Measurements from ENCODE around the gene HDAC4. TPM values are rescaled to one million over a fixed set of nuclear protein-coding genes. Genes with fewer than 3 reads are reported as not detected.

HDAC4 gene
- polyA plus RNA-seq, 1 experiment: 8.9 TPM

DNA sequence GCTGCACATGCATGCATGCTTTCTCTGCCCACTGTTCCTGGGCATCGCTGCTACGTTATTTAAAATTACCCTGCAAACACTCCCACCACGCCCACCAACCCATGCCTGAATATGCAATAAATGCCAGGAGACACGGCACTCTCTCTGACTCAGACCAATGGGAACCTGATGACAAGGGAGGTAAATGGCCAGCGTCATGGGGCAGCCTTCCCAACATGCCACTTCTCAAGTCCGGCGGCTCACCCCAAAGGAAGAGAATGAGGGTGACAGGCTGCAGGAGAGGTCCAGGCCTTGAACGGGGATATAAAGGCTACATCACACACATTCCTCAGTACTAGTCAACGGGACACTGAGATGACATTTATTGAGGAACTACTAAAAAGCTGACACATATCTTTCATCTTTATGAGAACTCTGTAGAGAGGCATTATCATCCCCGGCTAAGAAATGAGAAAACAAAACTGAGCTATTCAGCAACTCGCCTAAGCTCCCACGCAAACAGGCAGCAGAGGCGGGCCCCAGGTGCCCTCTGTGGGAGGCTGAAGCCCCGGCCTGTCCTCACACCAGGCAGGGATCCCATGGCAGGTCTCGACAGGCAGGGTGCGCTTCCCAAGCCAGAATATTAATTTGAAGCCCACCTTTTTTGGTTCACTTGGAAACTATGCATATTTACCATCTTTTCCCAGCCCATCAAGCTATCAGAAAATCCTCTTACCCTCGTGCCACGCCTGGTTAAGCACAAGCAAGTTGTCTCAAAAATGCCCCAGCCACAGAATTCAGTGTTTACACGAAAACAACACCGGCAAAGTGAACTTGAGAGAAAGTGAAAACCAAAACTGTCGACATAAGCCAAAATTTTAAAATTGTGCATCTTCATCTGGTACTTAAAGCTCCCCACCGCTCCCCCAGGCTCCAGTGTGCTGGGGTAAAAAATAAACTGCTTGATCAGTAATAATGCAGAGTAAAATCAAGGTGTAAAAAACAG lies 166.3 kb downstream of the HDAC4 start:
- Histone ChIP-seq H3K9me3 (ENCODE audit: control insufficient read depth, insufficient read depth, low read length) (peaks cover 6% of the 10 kb centered on the region; the same call in 1 of the 2 replicates), H3K4me3 (ENCODE audit: low read depth, low read length) (no peak overlapping the region), H3K27me3 (ENCODE audit: control insufficient read depth, insufficient read depth, low read length) (no peaks in the 10 kb centered on the region), H3K27ac (ENCODE audit: low read depth, low read length) (no peak overlapping the region)
- DNase-seq (ENCODE audit: low read depth, low spot score): no peak
- POLR2A ChIA-PET: no interaction called here
- CTCF ChIA-PET: no interaction called here
- TF ChIP-seq, protein P1, sequence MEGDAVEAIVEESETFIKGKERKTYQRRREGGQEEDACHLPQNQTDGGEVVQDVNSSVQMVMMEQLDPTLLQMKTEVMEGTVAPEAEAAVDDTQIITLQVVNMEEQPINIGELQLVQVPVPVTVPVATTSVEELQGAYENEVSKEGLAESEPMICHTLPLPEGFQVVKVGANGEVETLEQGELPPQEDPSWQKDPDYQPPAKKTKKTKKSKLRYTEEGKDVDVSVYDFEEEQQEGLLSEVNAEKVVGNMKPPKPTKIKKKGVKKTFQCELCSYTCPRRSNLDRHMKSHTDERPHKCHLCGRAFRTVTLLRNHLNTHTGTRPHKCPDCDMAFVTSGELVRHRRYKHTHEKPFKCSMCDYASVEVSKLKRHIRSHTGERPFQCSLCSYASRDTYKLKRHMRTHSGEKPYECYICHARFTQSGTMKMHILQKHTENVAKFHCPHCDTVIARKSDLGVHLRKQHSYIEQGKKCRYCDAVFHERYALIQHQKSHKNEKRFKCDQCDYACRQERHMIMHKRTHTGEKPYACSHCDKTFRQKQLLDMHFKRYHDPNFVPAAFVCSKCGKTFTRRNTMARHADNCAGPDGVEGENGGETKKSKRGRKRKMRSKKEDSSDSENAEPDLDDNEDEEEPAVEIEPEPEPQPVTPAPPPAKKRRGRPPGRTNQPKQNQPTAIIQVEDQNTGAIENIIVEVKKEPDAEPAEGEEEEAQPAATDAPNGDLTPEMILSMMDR (IDR thresholded peaks at IDR 0.05; ENCODE audit: low read depth, low read length): no peak

DNA sequence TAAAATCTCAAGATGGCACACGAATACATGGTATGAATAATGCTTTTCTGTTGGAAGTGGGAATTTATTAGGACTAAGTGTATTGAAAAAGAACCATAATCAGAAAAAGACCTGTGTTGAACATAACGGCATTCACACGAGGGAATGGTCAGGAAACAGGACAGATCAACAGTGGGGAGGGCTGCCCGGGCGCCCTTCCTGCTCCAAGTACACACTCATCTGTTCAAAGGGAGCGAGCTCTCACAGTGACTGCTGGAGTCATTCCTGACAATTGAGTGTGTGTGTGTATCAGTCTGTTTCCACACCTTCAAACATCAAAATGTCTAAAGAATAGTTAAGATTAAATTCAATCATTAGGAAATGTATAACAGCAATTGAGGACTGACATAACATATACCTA lies 167.2 kb downstream of the HDAC4 start:
- no peak for DNase-seq (ENCODE audit: low read depth, low spot score)
- Histone ChIP-seq H3K4me3 (ENCODE audit: low read depth, low read length) (no peak overlapping the region), H3K27ac (ENCODE audit: low read depth, low read length) (no peak overlapping the region), H3K9me3 (ENCODE audit: control insufficient read depth, insufficient read depth, low read length) (peaks cover 6% of the 10 kb centered on the region; the same call in 1 of the 2 replicates), H3K27me3 (ENCODE audit: control insufficient read depth, insufficient read depth, low read length) (no peaks in the 10 kb centered on the region)
- CTCF ChIA-PET: no interaction called here
- TF ChIP-seq, protein P1 (IDR thresholded peaks at IDR 0.05; ENCODE audit: low read depth, low read length): no peak
- POLR2A ChIA-PET: no interaction called here

DNA sequence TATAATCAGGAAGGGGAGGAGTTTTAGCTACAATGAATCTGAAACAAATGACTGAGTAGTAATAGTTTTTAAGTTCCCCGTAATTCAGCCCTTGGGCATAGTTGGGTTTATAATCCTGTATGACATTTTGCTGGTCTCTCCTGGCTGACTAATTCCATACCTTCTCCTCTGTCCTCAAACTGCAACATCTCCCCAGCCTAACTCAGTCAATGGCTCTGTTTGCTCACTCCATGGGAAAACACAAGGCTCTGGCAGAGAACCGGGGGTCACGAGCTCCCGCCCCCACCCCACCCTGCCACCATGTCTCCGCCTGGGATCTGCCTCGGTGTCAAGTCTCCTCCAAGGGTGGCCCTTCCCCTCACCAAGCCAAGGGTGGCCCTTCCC lies 168.6 kb downstream of the HDAC4 start:
- no peak overlapping the region for H3K4me3 ChIP-seq (ENCODE audit: low read depth, low read length)
- H3K27ac ChIP-seq (ENCODE audit: low read depth, low read length): no peak overlapping the region
- H3K27me3 ChIP-seq (ENCODE audit: control insufficient read depth, insufficient read depth, low read length): no peaks in the 10 kb centered on the region
- POLR2A ChIA-PET: no interaction called here
- TF ChIP-seq, protein P1 (IDR thresholded peaks at IDR 0.05; ENCODE audit: low read depth, low read length): no peak
- no peak for DNase-seq (ENCODE audit: low read depth, low spot score)
- CTCF ChIA-PET: no interaction called here
- H3K9me3 ChIP-seq (ENCODE audit: control insufficient read depth, insufficient read depth, low read length): peaks cover 6% of the 10 kb centered on the region; the same call in 1 of the 2 replicates

DNA sequence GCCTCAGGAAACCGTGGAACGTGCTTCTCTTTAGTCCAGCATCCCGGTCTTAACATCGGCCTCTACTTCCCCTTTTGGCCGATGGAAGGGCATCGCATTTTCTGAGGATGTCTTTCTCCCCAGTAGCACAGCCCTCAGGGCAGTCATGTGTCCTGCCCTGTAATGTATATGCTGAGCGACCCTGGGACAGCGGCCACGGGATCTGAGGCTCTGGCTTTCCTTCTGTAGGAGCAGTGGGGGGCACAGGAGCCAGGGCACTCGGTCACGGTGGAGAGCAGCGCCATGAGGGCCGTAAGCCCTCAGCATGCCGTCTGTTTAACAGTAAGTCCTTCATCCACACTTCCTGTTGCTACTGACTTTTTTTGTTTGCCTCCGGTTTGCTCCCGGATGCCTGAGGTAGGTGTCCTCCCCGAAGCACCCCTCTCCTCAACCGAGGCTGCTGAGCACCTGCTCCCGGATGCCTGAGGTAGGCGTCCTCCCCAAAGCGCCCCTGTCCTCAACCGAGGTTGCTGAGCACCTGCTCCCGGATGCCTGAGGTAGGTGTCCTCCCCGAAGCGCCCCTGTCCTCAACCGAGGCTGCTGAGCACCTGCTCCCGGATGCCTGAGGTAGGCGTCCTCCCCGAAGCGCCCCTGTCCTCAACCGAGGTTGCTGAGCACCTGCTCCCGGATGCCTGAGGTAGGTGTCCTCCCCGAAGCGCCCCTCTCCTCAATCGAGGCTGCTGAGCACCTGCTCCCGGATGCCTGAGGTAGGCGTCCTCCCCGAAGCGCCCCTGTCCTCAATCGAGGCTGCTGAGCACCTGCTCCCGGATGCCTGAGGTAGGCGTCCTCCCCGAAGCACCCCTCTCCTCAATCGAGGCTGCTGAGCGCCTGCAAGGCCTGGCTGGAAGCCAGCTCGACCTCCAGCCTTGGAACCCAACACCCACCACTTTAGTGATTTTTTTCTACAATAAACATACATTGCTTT lies 169.3 kb downstream of the HDAC4 start:
- no peak overlapping the region for H3K4me3 ChIP-seq (ENCODE audit: low read depth, low read length)
- TF ChIP-seq, protein P1 (IDR thresholded peaks at IDR 0.05; ENCODE audit: low read depth, low read length): no peak
- no peak for DNase-seq (ENCODE audit: low read depth, low spot score)
- no peaks in the 10 kb centered on the region for H3K27me3 ChIP-seq (ENCODE audit: control insufficient read depth, insufficient read depth, low read length)
- H3K27ac ChIP-seq (ENCODE audit: low read depth, low read length): no peak overlapping the region
- POLR2A ChIA-PET: no interaction called here
- CTCF ChIA-PET: no interaction called here
- peaks cover 6% of the 10 kb centered on the region; the same call in 1 of the 2 replicates for H3K9me3 ChIP-seq (ENCODE audit: control insufficient read depth, insufficient read depth, low read length)

All from AG04450 (cell line).